GM21529 (cell line): ENCODE measurements around the gene FUT8.
A peak's percentile ranks its signal among the peaks of the same experiment; 100 is the strongest.
"Not testable (repeated sequence)": the region's sequence is repeated elsewhere in the genome, so short reads cannot be mapped to it uniquely, and the experiment has no call there.

Source experiments
- ATAC-seq: cut with Tn5 transposase; IDR thresholded peaks from one replicate; pipeline ENCODE4 v1.9.1; 2021; ENCODE audit not compliant: unreplicated experiment

FUT8 gene

DNA sequence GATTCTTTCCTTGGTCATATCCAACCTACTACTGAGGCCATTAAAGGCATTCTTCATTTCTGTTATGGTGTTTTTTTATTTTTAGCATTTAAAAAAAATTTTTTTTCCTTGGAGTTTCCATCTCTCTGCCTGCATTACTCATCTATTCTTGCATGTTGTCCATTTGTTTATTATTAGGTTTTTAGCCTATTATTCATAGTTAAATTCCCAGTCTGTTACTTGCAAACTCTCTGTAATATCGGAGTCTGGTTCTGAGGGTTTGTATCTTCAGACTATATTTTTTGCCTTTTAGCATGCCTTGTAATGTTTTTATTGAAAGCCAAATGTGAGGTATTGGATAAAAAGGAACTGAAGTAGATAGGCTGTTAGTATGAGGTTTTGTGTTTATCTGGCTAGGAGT is 284.3 kb downstream of the FUT8 start:
- ATAC-seq: no peak

DNA sequence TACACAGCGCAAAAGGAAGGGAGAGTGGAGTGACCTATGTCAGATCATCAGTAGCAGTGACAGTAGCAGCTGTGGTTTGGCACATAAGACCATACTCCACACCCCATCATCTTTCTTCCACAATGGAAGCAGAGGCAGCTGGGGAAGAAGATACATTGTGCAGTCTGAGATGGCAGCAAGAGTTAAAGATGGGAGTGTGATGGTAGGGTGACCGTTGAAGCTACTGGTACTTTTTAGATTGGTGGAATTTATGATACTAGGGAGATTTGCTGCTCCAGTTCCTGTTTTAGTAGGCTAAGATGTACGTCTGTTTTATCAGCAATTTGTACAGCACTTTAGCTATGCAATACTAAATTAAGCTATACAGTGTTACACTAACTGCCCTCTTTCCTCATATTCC is 291.0 kb downstream of the FUT8 start:
- ATAC-seq: no peak

DNA sequence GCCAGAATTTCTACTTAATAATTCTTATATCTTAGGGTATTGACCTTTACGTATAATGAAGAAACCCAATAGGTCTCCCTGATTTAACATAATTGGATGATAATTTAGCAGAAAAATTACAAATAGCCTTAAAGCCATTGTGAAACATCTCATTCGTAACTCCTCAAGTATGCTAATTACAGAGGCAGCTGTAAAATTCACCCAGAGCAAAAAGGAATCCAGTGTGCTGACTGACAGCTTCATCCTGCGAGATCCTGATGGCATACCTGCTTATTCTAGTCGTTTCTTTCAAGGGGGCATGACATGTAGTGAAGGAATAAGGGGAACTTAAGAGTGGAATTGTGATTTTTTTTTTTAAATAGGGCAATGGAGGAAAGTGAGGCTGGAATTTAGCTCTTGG is 291.5 kb downstream of the FUT8 start:
- ATAC-seq: no peak

DNA sequence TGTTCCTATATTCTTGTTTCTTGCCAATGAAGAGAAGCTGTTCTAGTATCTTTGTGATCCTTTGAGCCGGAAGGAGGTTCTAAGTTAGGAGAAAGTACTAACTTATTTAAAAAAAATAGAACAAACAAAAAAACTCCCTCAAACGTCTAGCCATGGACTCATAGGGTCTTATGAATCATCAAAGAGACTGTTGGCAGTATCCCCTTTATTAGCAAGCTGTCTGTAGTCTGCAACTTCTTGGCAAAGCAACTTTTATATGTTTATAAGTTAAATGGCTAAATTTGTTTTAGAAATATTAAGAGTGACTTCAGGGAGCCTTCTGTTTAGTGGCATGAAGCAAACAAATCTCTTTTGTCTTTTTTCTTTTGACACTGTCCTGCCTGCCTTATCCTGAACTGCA is 291.9 kb downstream of the FUT8 start:
- no peak for ATAC-seq

DNA sequence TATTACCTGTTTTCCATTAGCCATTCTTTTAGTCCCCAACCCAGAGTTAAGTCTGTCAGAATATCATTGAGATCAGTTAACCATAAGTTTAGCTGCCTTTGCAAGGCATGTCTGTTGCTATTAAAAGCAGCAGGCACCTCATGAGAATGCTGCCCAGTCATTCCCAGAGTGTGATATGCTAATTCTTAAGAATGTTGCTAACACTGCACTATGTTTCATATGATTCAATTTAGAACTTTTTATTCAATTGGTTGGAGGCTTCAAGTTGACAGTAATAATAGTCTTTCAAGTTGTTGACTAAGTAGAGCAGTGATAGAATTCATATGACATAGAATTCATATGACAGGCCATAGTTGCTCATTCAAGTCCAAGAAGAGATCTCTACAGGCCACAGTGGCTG is 292.3 kb downstream of the FUT8 start:
- peak; percentile 59 for ATAC-seq

DNA sequence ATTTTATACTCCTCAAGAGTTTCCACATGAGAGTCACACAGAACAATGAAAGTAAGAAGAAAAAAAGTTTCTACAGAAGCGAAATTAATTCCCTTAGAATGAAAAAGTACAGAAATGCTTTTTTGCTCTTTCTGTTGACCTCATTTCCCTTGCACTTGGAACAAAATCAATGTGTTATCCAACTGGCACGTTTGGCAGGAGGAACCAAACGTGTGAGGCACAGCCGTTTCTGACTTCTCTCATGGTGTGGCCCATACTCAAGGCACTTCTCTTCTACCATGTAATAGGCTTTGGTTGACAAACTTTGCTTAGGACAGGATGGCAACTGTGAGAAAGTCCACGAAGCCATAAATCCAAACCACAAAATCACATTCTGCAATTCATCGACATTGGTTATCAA is 297.0 kb downstream of the FUT8 start:
- ATAC-seq: no peak

DNA sequence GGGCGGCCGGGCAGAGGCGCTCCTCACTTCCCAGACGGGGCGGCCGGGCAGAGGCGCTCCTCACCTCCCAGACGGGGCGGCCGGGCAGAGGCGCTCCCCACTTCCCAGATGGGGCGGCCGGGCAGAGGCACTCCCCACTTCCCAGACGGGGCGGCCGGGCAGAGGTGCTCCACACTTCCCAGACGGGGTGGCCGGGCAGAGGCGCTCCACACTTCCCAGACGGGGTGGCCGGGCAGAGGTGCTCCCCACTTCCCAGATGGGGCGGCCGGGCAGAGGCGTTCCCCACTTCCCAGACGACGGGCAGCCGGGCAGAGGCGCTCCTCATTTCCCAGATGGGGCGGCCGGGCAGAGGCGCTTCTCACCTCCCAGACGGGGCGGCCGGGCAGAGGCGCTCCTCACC is 304.3 kb downstream of the FUT8 start:
- ATAC-seq: not testable (repeated sequence)

DNA sequence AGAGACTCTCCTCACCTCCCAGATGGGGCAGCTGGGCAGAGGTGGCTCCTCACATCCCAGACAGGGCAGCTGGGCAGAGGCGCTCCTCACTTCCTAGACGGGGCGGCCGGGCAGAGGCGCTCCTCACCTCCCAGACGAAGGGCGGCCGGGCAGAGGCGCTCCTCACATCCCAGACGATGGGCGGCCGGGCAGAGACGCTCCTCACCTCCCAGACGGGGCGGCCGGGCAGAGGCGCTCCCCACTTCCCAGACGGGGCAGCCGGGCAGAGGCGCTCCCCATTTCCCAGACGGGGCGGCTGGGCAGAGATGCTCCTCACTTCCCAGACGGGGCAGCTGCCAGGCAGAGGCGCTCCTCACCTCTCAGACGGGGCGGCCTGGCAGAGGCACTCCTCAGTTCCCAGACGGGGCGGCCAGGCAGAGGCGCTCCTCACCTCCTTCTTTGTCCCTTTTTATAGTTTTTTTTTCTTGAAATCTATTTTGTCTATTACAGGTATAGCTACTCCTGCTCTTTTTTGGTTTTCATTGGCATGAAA is 304.9 kb downstream of the FUT8 start:
- ATAC-seq: not testable (repeated sequence)

DNA sequence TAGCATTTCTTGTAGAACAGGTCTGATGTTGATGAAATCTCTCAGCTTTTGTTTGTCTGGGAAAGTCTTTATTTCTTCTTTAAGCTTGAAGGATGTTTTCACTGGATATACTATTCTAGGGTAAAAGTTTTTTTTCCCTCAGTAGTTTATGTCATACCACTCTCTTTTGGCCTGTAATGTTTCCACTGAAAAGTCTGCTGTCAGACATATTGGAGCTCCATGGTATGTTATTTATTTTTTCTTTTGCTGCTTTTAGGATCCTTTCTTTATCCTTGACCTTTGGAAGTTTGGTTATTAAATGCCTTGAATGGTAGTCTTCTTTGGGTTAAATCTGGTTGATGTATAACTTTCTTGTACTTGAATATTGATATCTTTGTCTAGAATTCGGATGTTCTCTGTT is 306.1 kb downstream of the FUT8 start:
- no peak for ATAC-seq

DNA sequence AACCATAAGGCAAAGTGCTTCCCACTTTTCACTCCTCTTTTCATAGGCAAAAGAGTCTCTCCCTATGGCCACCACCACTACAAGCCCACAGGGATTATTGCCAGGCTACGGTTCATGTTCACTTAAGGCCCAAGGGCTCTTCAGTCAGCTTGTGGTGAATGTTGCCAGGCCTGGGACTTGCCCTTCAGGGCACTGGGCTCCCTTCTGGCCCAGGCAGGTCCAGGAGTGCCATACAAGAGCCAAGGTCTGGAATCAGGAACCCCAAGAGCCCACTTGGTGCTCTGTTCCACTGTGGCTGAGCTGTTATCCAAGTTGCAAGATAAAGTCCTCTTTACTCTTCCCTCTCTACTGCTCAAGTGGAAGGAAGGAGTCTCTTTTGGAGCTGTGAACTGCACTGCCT is 307.6 kb downstream of the FUT8 start:
- no peak for ATAC-seq

DNA sequence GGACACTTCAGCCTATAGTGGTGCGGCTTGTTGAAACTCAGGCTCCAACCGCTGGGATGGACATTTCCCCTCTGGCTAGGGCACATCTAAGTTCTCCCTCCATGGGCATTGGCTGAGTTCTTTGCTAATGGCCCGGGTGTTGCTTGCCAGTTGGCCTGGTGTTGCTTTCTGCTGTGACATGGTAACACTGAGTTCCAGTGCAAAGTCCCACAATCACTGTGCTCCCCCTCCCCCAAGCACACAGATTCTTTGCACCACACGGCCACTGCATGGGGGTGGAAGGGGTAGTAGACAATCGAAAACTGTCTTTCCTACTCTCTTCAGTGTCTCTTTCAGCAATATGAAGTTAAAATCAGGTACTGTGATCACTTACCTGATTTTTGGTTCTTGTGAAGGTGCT is 308.2 kb downstream of the FUT8 start:
- ATAC-seq: no peak

DNA sequence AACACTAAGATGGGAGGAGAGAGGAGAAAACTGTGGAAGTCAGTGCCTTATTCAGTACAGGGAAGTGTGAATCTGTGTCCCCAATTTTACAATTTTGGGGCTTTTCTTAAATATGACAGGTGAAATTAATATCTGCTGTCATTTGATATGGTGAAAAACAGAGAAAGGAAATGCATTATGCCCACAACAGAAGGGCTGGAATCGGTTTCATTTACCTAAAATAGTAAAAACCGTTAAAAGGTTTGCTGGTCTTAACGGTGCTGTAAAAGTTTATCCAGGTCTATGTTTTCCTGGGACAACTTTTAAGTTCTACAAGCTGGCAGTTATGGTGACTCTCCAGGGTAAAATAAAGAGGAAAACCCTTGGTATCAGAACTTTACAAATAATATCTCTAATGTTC is 310.8 kb downstream of the FUT8 start:
- ATAC-seq: no peak

DNA sequence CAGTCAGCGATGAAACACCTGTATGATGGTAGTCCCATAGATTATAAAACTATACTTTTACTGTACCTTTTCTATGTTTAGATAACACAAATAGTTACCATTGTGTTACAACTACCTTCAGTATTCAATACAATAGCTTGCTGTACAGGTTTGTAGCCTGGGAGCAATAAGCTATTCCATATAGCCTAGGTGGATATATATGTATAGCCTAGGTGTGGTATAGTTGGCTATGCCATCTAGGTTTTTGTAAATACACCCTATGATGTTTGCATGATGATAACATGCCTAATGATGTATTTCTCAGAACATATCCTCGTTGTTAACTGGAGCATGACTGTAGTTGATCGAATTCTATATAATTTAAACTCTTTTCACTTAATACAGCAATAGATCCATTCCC is 316.1 kb downstream of the FUT8 start:
- no peak for ATAC-seq

DNA sequence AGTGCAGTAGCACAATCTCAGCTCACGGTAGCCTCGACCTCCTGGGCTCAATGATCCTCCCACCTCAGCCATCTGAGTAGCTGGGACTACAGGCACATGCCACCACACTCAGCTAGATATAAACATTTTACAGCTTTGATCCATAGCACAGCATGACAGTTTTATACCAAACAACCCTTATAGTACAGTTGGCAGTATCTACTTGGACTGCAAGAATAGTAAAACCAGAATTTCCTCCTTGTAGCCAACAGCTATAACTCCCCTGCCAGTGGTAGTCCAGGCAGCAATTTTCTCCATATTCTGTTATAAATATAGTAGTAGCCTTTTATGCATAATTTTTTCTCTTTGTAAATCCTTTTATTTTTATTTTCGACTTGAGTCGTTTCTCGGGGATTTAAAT is 317.0 kb downstream of the FUT8 start:
- no peak for ATAC-seq

DNA sequence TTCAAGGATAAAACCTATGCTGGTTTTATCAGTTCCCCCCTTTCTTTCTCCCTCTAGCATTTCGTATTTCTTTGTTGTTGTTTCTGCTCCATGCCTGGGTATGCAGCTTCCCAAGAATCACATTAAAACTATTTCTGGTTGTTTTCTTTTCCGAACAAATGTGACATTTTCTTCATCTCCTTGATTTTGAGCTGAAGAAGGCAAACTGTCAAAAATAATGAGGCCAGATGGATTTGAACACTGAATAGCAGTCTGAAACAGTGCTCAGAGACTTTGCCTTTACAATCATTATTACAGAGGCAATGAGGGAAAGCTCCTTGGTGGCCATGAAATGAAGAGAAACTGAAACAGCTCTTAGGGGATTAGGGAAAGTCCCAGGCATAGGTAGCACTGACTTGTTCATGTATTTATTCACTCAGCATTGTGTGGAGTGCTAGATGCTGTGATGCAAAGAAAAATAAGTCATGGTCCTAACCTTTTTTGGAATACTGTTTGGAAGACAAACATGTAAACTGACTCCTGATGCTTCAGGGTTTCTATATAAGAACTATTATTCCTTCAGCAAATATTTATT is 319.5 kb downstream of the FUT8 start:
- peak; percentile 98 for ATAC-seq

DNA sequence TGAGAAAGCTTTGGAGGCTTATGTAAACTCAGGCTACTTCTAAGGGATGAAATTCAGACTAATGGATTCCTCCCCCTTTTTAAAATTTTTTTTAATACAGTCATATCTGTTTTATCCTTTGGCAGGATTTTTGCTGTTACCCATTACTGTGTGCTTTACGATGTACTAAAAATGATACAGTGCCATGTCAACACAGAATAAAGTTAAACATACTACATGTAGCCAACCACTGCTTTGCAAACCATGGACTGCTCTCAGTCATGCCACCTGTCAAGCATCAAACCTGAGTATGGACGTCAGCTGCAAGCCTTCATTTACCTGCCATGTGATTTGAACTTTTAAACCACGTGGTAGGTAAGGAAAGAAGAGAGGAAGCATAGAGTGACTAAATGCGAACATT is 325.8 kb downstream of the FUT8 start:
- ATAC-seq: no peak

DNA sequence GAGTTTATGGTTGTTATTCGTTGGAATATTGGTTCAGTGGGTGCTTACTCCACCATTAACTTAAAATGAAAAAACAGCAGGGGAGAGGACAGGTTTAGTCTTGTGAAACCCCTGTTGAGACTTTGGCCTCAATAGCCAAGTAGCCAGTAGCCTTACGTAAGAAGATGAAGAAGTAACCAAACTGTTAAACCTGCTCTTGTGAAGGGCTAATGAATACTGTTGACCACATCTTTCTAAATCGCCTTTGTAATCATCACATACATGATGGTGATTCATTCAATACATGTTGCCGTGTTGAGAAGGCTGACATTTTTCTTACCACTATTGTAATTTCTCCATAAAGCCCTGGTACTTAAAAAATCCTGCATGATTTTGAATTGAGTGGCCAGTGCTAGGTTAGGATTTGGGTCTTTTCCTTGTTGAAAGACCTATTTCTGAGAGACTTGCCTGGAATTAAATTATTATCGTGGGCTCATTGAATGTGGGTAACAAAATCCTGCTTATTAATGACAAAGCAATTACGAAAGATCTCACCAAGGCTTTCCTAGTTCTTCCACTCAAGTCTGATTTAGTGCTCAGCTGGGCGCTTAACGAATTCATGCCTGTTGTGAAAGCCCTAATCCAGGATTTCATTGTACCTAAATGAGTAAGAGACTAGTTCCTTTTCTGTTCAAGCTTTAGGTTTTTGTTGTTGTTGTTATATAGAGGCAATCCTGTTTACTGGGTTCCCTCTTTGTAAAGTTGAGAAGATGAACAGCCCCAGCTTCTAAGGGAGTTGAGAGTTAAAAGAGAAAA is 333.1 kb downstream of the FUT8 start:
- no peak for ATAC-seq

DNA sequence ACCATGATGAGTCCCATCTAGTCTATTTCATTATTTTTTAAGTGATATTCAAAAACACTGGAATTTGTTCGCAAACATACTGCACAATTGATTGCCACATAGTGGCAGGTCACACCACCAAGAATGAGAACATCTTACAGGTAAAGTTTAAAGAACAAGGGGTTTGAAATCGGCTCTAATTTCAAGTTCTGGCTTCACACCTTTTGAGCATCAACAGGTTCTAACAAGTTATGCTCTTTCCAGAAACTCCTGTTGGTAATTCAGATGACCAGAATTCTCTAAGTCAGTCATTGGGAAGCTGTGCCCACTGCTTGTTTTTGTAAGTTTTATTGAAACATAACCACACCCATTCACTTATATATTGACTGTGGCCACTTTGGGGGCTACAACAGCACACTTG is 336.3 kb downstream of the FUT8 start:
- no peak for ATAC-seq

DNA sequence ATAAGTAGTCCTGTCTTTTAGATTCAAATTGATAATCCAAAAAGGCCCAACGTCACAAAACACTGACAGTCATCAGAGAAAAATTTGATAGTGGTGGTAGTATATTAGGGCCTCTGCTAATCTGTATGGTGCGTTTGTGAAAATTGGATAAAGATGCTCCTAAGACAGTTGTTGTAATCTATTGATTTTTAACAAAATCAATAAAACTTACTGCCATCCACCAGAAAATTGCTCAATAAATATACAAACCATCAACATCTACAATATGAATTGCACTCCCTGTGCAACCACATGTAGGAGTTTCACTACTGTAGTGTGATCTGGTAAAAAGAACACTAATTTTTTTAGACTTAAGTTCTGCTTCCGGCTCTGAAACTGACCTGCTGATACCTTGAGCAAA is 336.8 kb downstream of the FUT8 start:
- ATAC-seq: no peak

DNA sequence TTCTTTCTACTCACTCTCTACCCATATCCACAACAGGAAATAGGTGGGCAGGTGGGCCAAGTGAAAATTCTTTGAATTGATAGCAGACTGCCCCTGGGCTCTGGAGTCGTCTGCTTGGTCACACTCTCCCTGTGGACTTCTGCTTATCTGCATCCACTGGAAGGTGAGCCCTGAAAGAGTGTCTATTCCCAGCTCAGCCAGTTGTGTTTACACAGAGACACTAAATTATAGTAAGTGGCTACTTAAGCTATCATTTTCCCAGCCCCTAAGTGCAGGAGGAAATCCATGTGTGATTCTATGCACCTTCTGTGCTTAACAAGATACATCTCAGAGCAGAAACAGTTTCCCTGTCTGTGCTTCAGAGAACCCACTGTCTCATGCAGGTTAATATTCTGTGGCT is 338.4 kb downstream of the FUT8 start:
- no peak for ATAC-seq

DNA sequence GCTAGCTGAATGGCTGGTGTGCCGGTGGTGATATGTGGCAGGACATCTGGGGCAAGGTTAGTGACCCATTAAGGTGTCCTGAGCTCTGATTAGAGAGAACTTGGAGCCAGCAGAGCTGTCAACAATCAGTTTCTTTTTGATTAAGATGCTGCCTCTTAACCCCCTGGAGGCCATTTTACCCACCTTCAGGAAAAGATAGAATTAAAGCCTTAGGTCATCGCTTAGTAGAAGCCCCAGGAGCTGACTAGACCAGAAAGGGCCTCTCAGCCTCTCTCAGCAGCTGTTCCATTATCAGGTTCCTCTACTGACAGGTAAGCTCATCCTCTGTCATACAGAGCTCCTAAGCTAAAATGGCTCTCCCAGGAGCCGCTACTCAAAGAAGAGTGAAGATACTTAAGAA is 339.0 kb downstream of the FUT8 start:
- ATAC-seq: no peak

DNA sequence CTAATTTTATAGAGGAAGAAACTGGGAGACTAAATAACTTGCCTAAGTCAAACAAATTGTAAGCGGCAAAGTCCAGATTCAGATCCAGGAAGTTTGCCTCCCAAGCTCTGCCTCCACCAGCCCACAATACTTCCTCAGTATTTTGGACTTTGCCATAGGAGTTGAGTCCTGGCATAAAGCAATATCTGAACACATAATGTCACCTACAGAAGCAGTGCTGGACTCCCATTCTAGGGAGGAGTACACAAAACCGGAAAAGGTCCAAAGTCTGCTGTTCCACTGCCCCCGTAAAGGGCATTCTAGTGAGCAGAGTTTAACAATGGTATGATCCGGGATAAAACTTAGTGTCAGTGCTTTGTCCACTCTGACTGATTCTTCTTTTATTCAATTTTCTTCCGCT is 340.5 kb downstream of the FUT8 start:
- no peak for ATAC-seq

DNA sequence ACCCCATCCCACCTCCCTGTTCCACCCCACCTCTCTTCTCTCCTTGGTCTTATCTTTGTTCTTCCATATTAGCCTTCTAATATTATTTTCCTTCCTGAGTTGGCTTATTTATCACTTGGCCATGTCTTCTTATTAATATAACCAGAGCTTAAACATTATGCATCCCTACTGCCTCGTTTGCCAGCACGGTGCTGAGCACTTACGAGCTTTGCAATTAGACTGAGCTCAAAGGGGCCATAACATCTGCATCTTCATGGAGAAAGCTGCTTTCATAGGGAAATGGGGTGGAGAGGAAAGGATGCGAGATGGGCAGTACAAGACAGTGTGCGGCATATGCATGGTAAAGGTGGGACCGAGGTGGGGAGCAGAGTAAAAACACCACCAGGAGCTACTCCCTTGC is 342.8 kb downstream of the FUT8 start:
- ATAC-seq: no peak
